GM12878 (cell line): ENCODE data around the gene CAB39L. TPM values are rescaled to one million over a fixed set of nuclear protein-coding genes. Genes with fewer than 3 reads are reported as not detected.

Experiments used
- ATAC-seq: fragments of 200-7000 bp; cut with Tn5 transposase; 3 replicates; pipeline ENCODE4 v1.9.1; 2020; ENCODE audit warnings: mild to moderate bottlenecking, moderate library complexity
- BruUV-seq: library from RNA; stranded (reverse); fragments of 400-500 nt; replicated peaks from 2 replicates; lab custom pipeline; 2021; lab: Mats Ljungman, UMichigan
- CTCF ChIA-PET: fragments of 300-600 bp; sonication (Branson Sonifier 250); formaldehyde crosslinking; extraction: SDS; loops from one replicate; lab custom pipeline; 2021; ENCODE audit warnings: inconsistent platforms; lab: Yijun Ruan, JAX
- POLR2A ChIA-PET: fragments of 350-600 bp; formaldehyde crosslinking; extraction: SDS; loops from one replicate; lab custom pipeline; 2021; ENCODE audit warnings: inconsistent platforms; lab: Charles Lee
- RAD21 ChIA-PET: fragments of 300-600 bp; sonication (Branson Sonifier 250); formaldehyde crosslinking; loops from one replicate; lab custom pipeline; 2023; ENCODE audit warnings: antibody characterized with exemption; ENCODE audit not compliant: unreplicated experiment; lab: Charles Lee
- SMC1A ChIA-PET: fragments of 300-600 bp; sonication (Branson Sonifier 250); formaldehyde crosslinking; loops from one replicate; lab custom pipeline; 2023; ENCODE audit not compliant: unreplicated experiment, uncharacterized antibody; lab: Charles Lee
- DNase-seq: peaks from one replicate; pipeline ENCODE4 v3.0.0-alpha.2; 2011; ENCODE audit warnings: low read depth, low spot score
- FAIRE-seq: peaks from 3 replicates; lab custom pipeline; 2011; peaks lifted over from hg19 to GRCh38; lab: Jason Lieb, UNC
- H2AFZ ChIP-seq: 2 replicates; pipeline ENCODE4 v1.6.0; 2011; ENCODE audit warnings: low read depth, low read length, control low read depth; ENCODE audit not compliant: control insufficient read depth
- H3K27ac ChIP-seq: 2 replicates; pipeline ENCODE4 v1.5.1; 2011; ENCODE audit warnings: control low read depth; ENCODE audit not compliant: control insufficient read depth, insufficient read depth
- H3K27me3 ChIP-seq, 2 experiments: replicated peaks in 1 of 2; 2 replicates each; pipeline versions ENCODE4 v1.6.0 to v1.6.1; 2011; ENCODE audit warnings: low read length in 1 of 2; ENCODE audit not compliant: control insufficient read depth in 2 of 2, insufficient read depth in 2 of 2
- H3K36me3 ChIP-seq, 2 experiments: 2 replicates each; pipeline ENCODE4 v1.5.1; 2011; ENCODE audit warnings: low read length in 1 of 2; ENCODE audit not compliant: control insufficient read depth in 2 of 2, insufficient read depth in 2 of 2
- H3K4me1 ChIP-seq: 2 replicates; pipeline ENCODE4 v1.6.1; 2011; ENCODE audit warnings: mild to moderate bottlenecking, low read length, moderate library complexity, mixed read lengths; ENCODE audit not compliant: control insufficient read depth, insufficient read depth
- H3K4me2 ChIP-seq: 2 replicates; pipeline ENCODE4 v1.6.0; 2011; ENCODE audit warnings: control low read depth; ENCODE audit not compliant: control insufficient read depth, insufficient read depth
- H3K4me3 ChIP-seq: fragments of 200-600 bp; sonication (generic); 2 replicates; pipeline ENCODE4 v1.5.1; 2016
- H3K79me2 ChIP-seq: 2 replicates; pipeline ENCODE4 v1.6.0; 2011; ENCODE audit warnings: low read length; ENCODE audit not compliant: control insufficient read depth, insufficient read depth
- H3K9ac ChIP-seq: 2 replicates; pipeline ENCODE4 v1.8.0; 2011; ENCODE audit warnings: low read length, control low read depth, mixed read lengths; ENCODE audit not compliant: control insufficient read depth, insufficient read depth
- H3K9me3 ChIP-seq: replicated peaks from 3 replicates; pipeline ENCODE4 v1.5.1; 2011; ENCODE audit warnings: mild to moderate bottlenecking, low read length; ENCODE audit not compliant: control insufficient read depth, insufficient read depth
- H4K20me1 ChIP-seq: 2 replicates; pipeline ENCODE4 v1.6.0; 2011; ENCODE audit not compliant: control insufficient read depth, insufficient read depth
- CBX5 ChIP-seq: sonication (generic); IDR thresholded peaks from 2 replicates; pipeline ENCODE4 v1.6.1; 2016; ENCODE audit warnings: low read depth, moderate library complexity, mild to moderate bottlenecking, inconsistent platforms
- CTCF ChIP-seq, 3 experiments: IDR thresholded peaks in 2 of 3; conservative IDR thresholded peaks in 1 of 3; 2 replicates each; pipeline ENCODE4 v1.5.1; 2011; ENCODE audit warnings: low read depth in 3 of 3, low read length in 3 of 3, mild to moderate bottlenecking in 3 of 3, control low read depth in 2 of 3, moderate library complexity in 2 of 3, inconsistent platforms in 1 of 3, mixed read lengths in 1 of 3; ENCODE audit not compliant: control insufficient read depth in 2 of 3, insufficient read depth in 1 of 3; ENCODE audit errors: extremely low read depth in 1 of 3
- ELK1 ChIP-seq: IDR thresholded peaks from 2 replicates; pipeline ENCODE4 v1.6.1; 2012; ENCODE audit warnings: low read depth, low read length, improper control_type of control experiment
- EZH2 ChIP-seq: IDR thresholded peaks from 2 replicates; pipeline ENCODE4 v1.6.1; 2012; ENCODE audit warnings: low read depth, mild to moderate bottlenecking, control low read depth, inconsistent platforms, low read length, borderline replicate concordance; ENCODE audit not compliant: control insufficient read depth
- FOXK2 ChIP-seq: fragments of 450-650 bp; IDR thresholded peaks from 2 replicates; pipeline ENCODE4 v1.6.1; 2017; ENCODE audit warnings: mild to moderate bottlenecking, moderate library complexity
- GABPA ChIP-seq: IDR thresholded peaks from 2 replicates; pipeline ENCODE4 v1.6.1; 2014; ENCODE audit warnings: antibody characterized with exemption, low read depth, mild to moderate bottlenecking, inconsistent platforms
- IKZF2 ChIP-seq, 2 experiments: fragments of 450-650 bp; IDR thresholded peaks; 2 replicates each; pipeline ENCODE4 v1.6.1; 2017; ENCODE audit warnings: mild to moderate bottlenecking in 2 of 2, moderate library complexity in 2 of 2
- JUNB ChIP-seq: IDR thresholded peaks from 2 replicates; pipeline ENCODE4 v1.6.1; 2016; ENCODE audit warnings: antibody characterized with exemption, mild to moderate bottlenecking
- MAX ChIP-seq: IDR thresholded peaks from 2 replicates; pipeline ENCODE4 v1.6.1; 2012; ENCODE audit warnings: low read depth, low read length, improper control_type of control experiment
- MYB ChIP-seq: fragments of 150-350 bp; IDR thresholded peaks from 2 replicates; pipeline ENCODE4 v1.6.1; 2014; ENCODE audit warnings: mild to moderate bottlenecking, low read depth, low read length, borderline replicate concordance
- PML ChIP-seq: IDR thresholded peaks from 2 replicates; pipeline ENCODE4 v1.6.1; 2012; ENCODE audit warnings: low read length, inconsistent platforms
- SIX5 ChIP-seq: IDR thresholded peaks from 2 replicates; pipeline ENCODE4 v1.6.1; 2011; ENCODE audit warnings: mild to moderate bottlenecking, low read depth, low read length, moderate library complexity; ENCODE audit not compliant: severe bottlenecking
- SPI1 ChIP-seq: IDR thresholded peaks from 2 replicates; pipeline ENCODE4 v1.6.1; 2011; ENCODE audit warnings: low read depth, mild to moderate bottlenecking, low read length, moderate library complexity, borderline replicate concordance; ENCODE audit not compliant: insufficient read depth
- SREBF2 ChIP-seq: IDR thresholded peaks from 2 replicates; pipeline ENCODE4 v1.6.1; 2012; ENCODE audit warnings: mild to moderate bottlenecking, low read length
- TCF7 ChIP-seq: IDR thresholded peaks from 2 replicates; pipeline ENCODE4 v1.6.1; 2014; ENCODE audit warnings: antibody characterized with exemption, borderline replicate concordance
- USF2 ChIP-seq: IDR thresholded peaks from 2 replicates; pipeline ENCODE4 v1.6.1; 2011; ENCODE audit warnings: low read depth, low read length, improper control_type of control experiment, borderline replicate concordance
- ZNF207 ChIP-seq: fragments of 450-650 bp; IDR thresholded peaks from 2 replicates; pipeline ENCODE4 v1.6.1; 2014; ENCODE audit warnings: antibody characterized with exemption, mild to moderate bottlenecking, borderline replicate concordance
- ZSCAN29 ChIP-seq: fragments of 450-650 bp; IDR thresholded peaks from 2 replicates; pipeline ENCODE4 v1.6.1; 2017; ENCODE audit warnings: mild to moderate bottlenecking, moderate library complexity
- WGBS: methylation state at CpG from one replicate; pipeline ENCODE4 v1.1.6; 2016; ENCODE audit warnings: low lambda C conversion rate; ENCODE audit not compliant: insufficient replicate concordance, insufficient coverage; ENCODE audit errors: missing lambda C conversion rate; 5-methylcytosine and 5-hydroxymethylcytosine counted together
- in situ Hi-C: fragments of 300-500 bp; cut with MboI; formaldehyde crosslinking; loops from 9 replicates; pipeline ENCODE4 v1.14.3; 2018; ENCODE audit warnings: mixed read lengths
- intact Hi-C: fragments of 100-400 bp; cut with micrococcal nuclease; formaldehyde crosslinking; loops from one replicate; pipeline ENCODE4 v1.14.2; 2022; ENCODE audit not compliant: unreplicated experiment
- polyA plus RNA-seq, 11 experiments: library from polyadenylated mRNA; depleted of rRNA in 4 of 11; unstranded in 6 of 11; stranded (reverse) in 5 of 11; fragments of >200 nt; fragmentation: Nextera tagmentation in 4 of 11; fragmentation: Illumina TruSeq in 1 of 11; extraction: Ambion mirVana in 4 of 11; extraction: Trizol in 1 of 11; gene quantifications; 1 replicate in 1 of 11; 2 replicates in 10 of 11; pipeline versions ENCODE4 v1.2.1 to v1.2.3, GENCODE V29; 2011 to 2016; ENCODE audit warnings: inconsistent platforms in 2 of 11, missing spikeins in 2 of 11, low read depth in 1 of 11
- total RNA-seq, 4 experiments: library from RNA; depleted of rRNA in 3 of 4; stranded (reverse); fragments of >200 nt in 3 of 4; fragmentation: Illumina TruSeq in 1 of 4; extraction: Trizol in 1 of 4; gene quantifications; 2 replicates each; pipeline versions ENCODE4 v1.2.1 to v1.2.3, GENCODE V29; 2013 to 2021

CAB39L gene
- total and polyA plus RNA-seq, 10 of the 15 experiments (the other 5 are each of a cell fraction or from before 2014, with no cell fraction given) = 0.88 to 3.0 (median 1.7) TPM

- no peak for TF ChIP-seq IKZF2 (IDR thresholded peaks at IDR 0.05)
- no peak for TF ChIP-seq GABPA
- TF ChIP-seq ZSCAN29 = no peak
- TF ChIP-seq PML = no peak
- no peak for TF ChIP-seq SPI1
- no peak for TF ChIP-seq USF2
- no peak for TF ChIP-seq SIX5
Measured at GRCh38 chr13:49452725-49453457, 9.0 kb upstream of the CAB39L start (continued).

GRCh38 chr13:49450105-49450819 lies 6.4 kb upstream of the CAB39L start:
- no peak overlapping the region for H2AFZ ChIP-seq
- no TSS peak for BruUV-seq
- DNase-seq (no peak), FAIRE-seq (no peak), ATAC-seq (no peak)
- peaks cover 9% of the 10 kb centered on the region; the same call in 1 of the 2 replicates for H3K4me1 ChIP-seq
- H3K9me3 ChIP-seq = no peaks in the 10 kb centered on the region
- 73% methylated on average over 3 of the region's 3 CpGs for whole genome bisulfite sequencing
- no peaks in the 10 kb centered on the region for H3K36me3 ChIP-seq
- ChIA-PET SMC1A (interaction anchor here (0.6 to 0.9 kb wide), 4 partner anchors 9 to 929 kb away, joined by 3 read pairs; no protein-coding TSS in a partner anchor), RAD21 (no interaction called here), POLR2A (interaction anchor here (0.6 kb wide), 1 partner anchor 404 kb away, joined by 7 read pairs; no protein-coding TSS in a partner anchor), CTCF (interaction anchor here (1.1 kb wide), 1 partner anchor 43 kb away, joined by 5 read pairs; no protein-coding TSS in a partner anchor)
- no peak overlapping the region for H3K9ac ChIP-seq
- H3K4me2 ChIP-seq = no peak overlapping the region
- H3K4me3 ChIP-seq = no peak overlapping the region
- no peak overlapping the region for H3K27ac ChIP-seq
- H3K27me3 ChIP-seq = no peaks in the 10 kb centered on the region
- in situ Hi-C loops = loop anchor here (10.0 kb wide), 1 partner anchor 465 kb away; no protein-coding TSS in a partner anchor
- peaks cover 35% of the 10 kb centered on the region for H3K79me2 ChIP-seq
- H4K20me1 ChIP-seq = no peaks in the 10 kb centered on the region
- intact Hi-C loops = no loop called here
- TF ChIP-seq ZNF207 = no peak
- no peak for TF ChIP-seq SREBF2
- no peak for TF ChIP-seq TCF7
- no peak for TF ChIP-seq CBX5
- no peak for TF ChIP-seq CTCF (IDR thresholded peaks at IDR 0.05 in 2 of 3, conservative IDR thresholded peaks at IDR 0.05 in 1 of 3; ENCODE audit: control insufficient read depth in 2 of 3, extremely low read depth in 1 of 3, insufficient read depth in 1 of 3, low read depth in 3 of 3, low read length in 3 of 3)
- no peak for TF ChIP-seq MYB
- no peak for TF ChIP-seq ELK1
- no peak for TF ChIP-seq MAX
- TF ChIP-seq FOXK2 = no peak
- no peak for TF ChIP-seq JUNB
- TF ChIP-seq EZH2 = no peak
